Gastroesophageal sphincter (tissue), 4 donors: Measurements from ENCODE around the gene CCDC137. TPM values are rescaled to one million over a fixed set of nuclear protein-coding genes. Genes with fewer than 3 reads are reported as not detected.

Experiments used
- ATAC-seq: fragments of 150-250 bp; one replicate; pipeline ENCODE4 v1.9.1; 2016; ENCODE audit warnings: mild to moderate bottlenecking, moderate library complexity
- H3K27ac ChIP-seq, 4 donors: fragments of 200-600 bp; sonication (generic) in 3 of 4; 1 replicate in 3 of 4; 2 replicates in 1 of 4; pipeline ENCODE4 v1.5.1; 2016 to 2019
- H3K27me3 ChIP-seq: fragments of 200-600 bp; sonication (generic); one replicate; pipeline ENCODE4 v1.5.1; 2019
- H3K36me3 ChIP-seq, 2 donors: fragments of 200-600 bp; sonication (generic); one replicate each; pipeline ENCODE4 v1.5.1; 2019; ENCODE audit warnings: control low read depth in 1 of 2
- H3K4me1 ChIP-seq, 3 donors: fragments of 200-600 bp; sonication (generic); 1 replicate in 2 of 3; 2 replicates in 1 of 3; pipeline ENCODE4 v1.5.1; 2016 to 2019; ENCODE audit warnings: control low read depth in 2 of 3
- H3K4me3 ChIP-seq, 2 donors: fragments of 200-600 bp; sonication (generic); one replicate each; pipeline ENCODE4 v1.5.1; 2019; ENCODE audit warnings: mild to moderate bottlenecking in 1 of 2, moderate library complexity in 1 of 2
- H3K9me3 ChIP-seq, 3 donors: fragments of 200-600 bp; sonication (generic); one replicate each; pipeline ENCODE4 v1.5.1; 2017 to 2019; ENCODE audit warnings: control low read depth in 2 of 3
- EP300 ChIP-seq: sonication (generic); formaldehyde crosslinking; IDR thresholded peaks from one replicate; pipeline ENCODE4 v1.6.1; 2017; ENCODE audit warnings: antibody characterized with exemption, mild to moderate bottlenecking
- POLR2A ChIP-seq, 2 donors: fragments of 450-650 bp; IDR thresholded peaks; one replicate each; pipeline ENCODE4 v1.6.1; 2017; ENCODE audit warnings: antibody characterized with exemption in 2 of 2, mild to moderate bottlenecking in 2 of 2, moderate library complexity in 1 of 2
- POLR2AphosphoS5 ChIP-seq: sonication (generic); formaldehyde crosslinking; IDR thresholded peaks from one replicate; pipeline ENCODE4 v1.6.1; 2017; ENCODE audit warnings: antibody characterized with exemption
- WGBS, 2 donors: methylation state at CpG; one replicate each; pipeline ENCODE4 v1.1.5; 2018; ENCODE audit warnings: low coverage in 1 of 2; 5-methylcytosine and 5-hydroxymethylcytosine counted together
- total RNA-seq, 4 donors: library from RNA; depleted of rRNA; stranded (reverse); fragments of >200 nt; gene quantifications; one replicate each; pipeline ENCODE4 v1.1.0, GENCODE V29; 2016
- TF ChIP-seq, protein P1 (sequence below), 4 experiments: fragments of 200-600 bp in 2 of 4; fragments of 450-650 bp in 2 of 4; sonication (generic) in 1 of 4; IDR thresholded peaks; one replicate each; pipeline ENCODE4 v1.5.1; 2017 to 2019; ENCODE audit warnings: antibody characterized with exemption in 4 of 4, mild to moderate bottlenecking in 2 of 4, moderate library complexity in 2 of 4

Gene CCDC137
- total RNA-seq, 4 donors from 2014 or later = 8.2 to 16.1 (median 11.4) TPM

- TF ChIP-seq POLR2A (IDR thresholded peaks at IDR 0.05) (no peak), EP300 (no peak), POLR2AphosphoS5 (no peak)
- TF ChIP-seq, protein P1, sequence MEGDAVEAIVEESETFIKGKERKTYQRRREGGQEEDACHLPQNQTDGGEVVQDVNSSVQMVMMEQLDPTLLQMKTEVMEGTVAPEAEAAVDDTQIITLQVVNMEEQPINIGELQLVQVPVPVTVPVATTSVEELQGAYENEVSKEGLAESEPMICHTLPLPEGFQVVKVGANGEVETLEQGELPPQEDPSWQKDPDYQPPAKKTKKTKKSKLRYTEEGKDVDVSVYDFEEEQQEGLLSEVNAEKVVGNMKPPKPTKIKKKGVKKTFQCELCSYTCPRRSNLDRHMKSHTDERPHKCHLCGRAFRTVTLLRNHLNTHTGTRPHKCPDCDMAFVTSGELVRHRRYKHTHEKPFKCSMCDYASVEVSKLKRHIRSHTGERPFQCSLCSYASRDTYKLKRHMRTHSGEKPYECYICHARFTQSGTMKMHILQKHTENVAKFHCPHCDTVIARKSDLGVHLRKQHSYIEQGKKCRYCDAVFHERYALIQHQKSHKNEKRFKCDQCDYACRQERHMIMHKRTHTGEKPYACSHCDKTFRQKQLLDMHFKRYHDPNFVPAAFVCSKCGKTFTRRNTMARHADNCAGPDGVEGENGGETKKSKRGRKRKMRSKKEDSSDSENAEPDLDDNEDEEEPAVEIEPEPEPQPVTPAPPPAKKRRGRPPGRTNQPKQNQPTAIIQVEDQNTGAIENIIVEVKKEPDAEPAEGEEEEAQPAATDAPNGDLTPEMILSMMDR (IDR thresholded peaks at IDR 0.05) = no peak
- Histone ChIP-seq H3K9me3 (no peaks in the 10 kb centered on the region), H3K4me3 (no peak overlapping the region), H3K27ac (no peak overlapping the region), H3K27me3 (no peaks in the 10 kb centered on the region), H3K4me1 (peaks cover 0 to 19% (median 1%) of the 10 kb centered on the region in 3 donors), H3K36me3 (peaks cover 0 to 99% of the 10 kb centered on the region in 2 donors)
- WGBS, 2 donors = 60% methylated on average over 2 of the region's 17 CpGs; no CpG with 5 or more reads in 1 of the 2 donors
- no peak for ATAC-seq
These were observed 24.0 kb downstream of the CCDC137 start for GRCh38 chr17:81690549-81690948.

DNA sequence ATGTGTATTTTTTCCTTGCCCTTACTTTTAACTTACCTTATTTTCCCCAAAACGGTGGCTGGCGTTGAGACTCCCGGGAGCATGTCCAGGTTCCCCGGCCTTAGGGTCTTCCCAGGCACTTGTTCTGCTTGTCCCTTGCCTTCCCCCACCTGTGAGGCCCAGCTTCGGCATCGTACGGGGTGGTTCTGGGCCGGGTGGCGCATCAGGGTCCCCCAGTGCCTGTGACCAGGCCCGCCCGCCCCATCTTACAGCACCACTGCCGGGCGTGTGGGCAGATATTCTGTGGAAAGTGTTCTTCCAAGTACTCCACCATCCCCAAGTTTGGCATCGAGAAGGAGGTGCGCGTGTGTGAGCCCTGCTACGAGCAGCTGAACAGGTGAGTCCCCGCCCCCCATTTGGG, 24.7 kb downstream of the CCDC137 start:
- H3K4me3 ChIP-seq = no peak overlapping the region
- no peak for ATAC-seq
- TF ChIP-seq POLR2AphosphoS5 (no peak), POLR2A (IDR thresholded peaks at IDR 0.05) (no peak), EP300 (no peak)
- TF ChIP-seq, protein P1 (IDR thresholded peaks at IDR 0.05) = no peak
- peaks cover 0 to 12% (median 0%) of the 10 kb centered on the region in 3 donors for H3K4me1 ChIP-seq
- 92% methylated on average over 3 of the region's 18 CpGs; no CpG with 5 or more reads in 1 of the 2 donors for WGBS, 2 donors
- H3K27ac ChIP-seq = no peak overlapping the region
- H3K27me3 ChIP-seq = no peaks in the 10 kb centered on the region
- H3K36me3 ChIP-seq = peaks cover 0 to 100% of the 10 kb centered on the region in 2 donors
- no peaks in the 10 kb centered on the region for H3K9me3 ChIP-seq

- Histone ChIP-seq H3K27ac (no peak overlapping the region), H3K4me3 (no peak overlapping the region), H3K27me3 (no peaks in the 10 kb centered on the region), H3K9me3 (no peaks in the 10 kb centered on the region), H3K36me3 (peaks cover 0 to 100% of the 10 kb centered on the region in 2 donors), H3K4me1 (peaks cover 0 to 8% (median 0%) of the 10 kb centered on the region in 3 donors)
- 96% methylated on average over 9 to 12 of the region's 20 CpGs for WGBS, 2 donors
- TF ChIP-seq POLR2A (IDR thresholded peaks at IDR 0.05) (no peak), EP300 (no peak), POLR2AphosphoS5 (no peak)
- TF ChIP-seq, protein P1 (IDR thresholded peaks at IDR 0.05) = no peak
- ATAC-seq = no peak
These were observed 25.1 kb downstream of the CCDC137 start for GRCh38 chr17:81691608-81692007.

- ATAC-seq = no peak
- no peaks in the 10 kb centered on the region for H3K9me3 ChIP-seq
- no peak overlapping the region for H3K27ac ChIP-seq
- H3K36me3 ChIP-seq = peaks cover 0 to 100% of the 10 kb centered on the region in 2 donors
- 83% methylated on average over 8 of the region's 35 CpGs; no CpG with 5 or more reads in 1 of the 2 donors for WGBS, 2 donors
- TF ChIP-seq POLR2AphosphoS5 (no peak), POLR2A (IDR thresholded peaks at IDR 0.05) (no peak), EP300 (no peak)
- TF ChIP-seq, protein P1 (IDR thresholded peaks at IDR 0.05) = no peak
- H3K4me3 ChIP-seq = no peak overlapping the region
- no peaks in the 10 kb centered on the region for H3K27me3 ChIP-seq
- no peaks in the 10 kb centered on the region for H3K4me1 ChIP-seq
These were observed 27.1 kb downstream of the CCDC137 start for GRCh38 chr17:81693509-81694210.

GRCh38 chr17:81694810-81695209, 28.3 kb downstream of the CCDC137 start:
- Histone ChIP-seq H3K27ac (no peak overlapping the region), H3K4me1 (no peaks in the 10 kb centered on the region), H3K4me3 (no peak overlapping the region), H3K9me3 (no peaks in the 10 kb centered on the region), H3K36me3 (peaks cover 0 to 100% of the 10 kb centered on the region in 2 donors), H3K27me3 (no peaks in the 10 kb centered on the region)
- WGBS, 2 donors = 76% methylated on average over 4 of the region's 19 CpGs; no CpG with 5 or more reads in 1 of the 2 donors
- TF ChIP-seq, protein P1 (IDR thresholded peaks at IDR 0.05) = no peak
- TF ChIP-seq POLR2AphosphoS5 = no peak
- no peak for TF ChIP-seq EP300
- TF ChIP-seq POLR2A (IDR thresholded peaks at IDR 0.05) = no peak
- no peak for ATAC-seq
